ENCODE data around the gene SPDYA.

DNA sequence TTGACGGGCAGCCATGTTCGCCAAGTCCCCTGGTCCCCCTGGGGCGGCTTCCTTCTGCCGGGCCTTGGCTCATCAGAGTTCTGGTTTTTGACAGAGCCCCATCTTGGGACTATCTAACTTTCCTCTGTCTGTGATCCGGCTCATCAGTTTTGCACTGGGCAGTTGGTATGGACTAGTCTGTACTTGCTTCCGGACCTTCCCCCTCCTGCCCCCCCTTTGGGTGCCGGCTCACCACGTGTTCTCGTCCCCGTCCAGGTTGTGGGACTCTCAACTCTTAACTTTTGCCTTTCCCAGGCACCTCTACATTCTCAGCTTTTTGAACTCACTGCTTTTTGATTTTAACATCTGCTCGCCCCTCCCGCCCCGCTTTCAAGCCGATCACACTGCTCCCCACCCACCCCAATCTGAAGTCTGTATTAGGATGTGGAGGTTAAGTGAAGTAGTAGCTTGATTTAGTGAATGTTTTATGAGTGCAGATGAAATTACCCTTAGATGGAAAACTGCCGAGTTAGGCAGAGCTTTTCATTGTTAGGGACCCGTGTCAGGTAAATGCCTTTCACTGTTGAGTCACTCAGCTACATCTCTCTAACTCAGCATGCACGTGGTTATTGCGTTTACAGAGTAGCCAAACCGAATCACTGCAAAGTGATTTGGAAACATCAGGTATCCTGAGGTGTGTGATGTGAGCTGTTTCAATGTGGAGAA, 84.7 kb downstream of the SPDYA start:
- no peak for TF ChIP-seq EZH2 (IDR thresholded peaks at IDR 0.05; ENCODE audit: borderline replicate concordance, low read length)
- TF ChIP-seq, protein P1, sequence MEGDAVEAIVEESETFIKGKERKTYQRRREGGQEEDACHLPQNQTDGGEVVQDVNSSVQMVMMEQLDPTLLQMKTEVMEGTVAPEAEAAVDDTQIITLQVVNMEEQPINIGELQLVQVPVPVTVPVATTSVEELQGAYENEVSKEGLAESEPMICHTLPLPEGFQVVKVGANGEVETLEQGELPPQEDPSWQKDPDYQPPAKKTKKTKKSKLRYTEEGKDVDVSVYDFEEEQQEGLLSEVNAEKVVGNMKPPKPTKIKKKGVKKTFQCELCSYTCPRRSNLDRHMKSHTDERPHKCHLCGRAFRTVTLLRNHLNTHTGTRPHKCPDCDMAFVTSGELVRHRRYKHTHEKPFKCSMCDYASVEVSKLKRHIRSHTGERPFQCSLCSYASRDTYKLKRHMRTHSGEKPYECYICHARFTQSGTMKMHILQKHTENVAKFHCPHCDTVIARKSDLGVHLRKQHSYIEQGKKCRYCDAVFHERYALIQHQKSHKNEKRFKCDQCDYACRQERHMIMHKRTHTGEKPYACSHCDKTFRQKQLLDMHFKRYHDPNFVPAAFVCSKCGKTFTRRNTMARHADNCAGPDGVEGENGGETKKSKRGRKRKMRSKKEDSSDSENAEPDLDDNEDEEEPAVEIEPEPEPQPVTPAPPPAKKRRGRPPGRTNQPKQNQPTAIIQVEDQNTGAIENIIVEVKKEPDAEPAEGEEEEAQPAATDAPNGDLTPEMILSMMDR (conservative IDR thresholded peaks at IDR 0.05 in 1 of 2, IDR thresholded peaks at IDR 0.05 in 1 of 2; ENCODE audit: extremely low read depth in 1 of 2, insufficient read depth in 1 of 2, low read depth in 1 of 2, low read length in 2 of 2): no peak

Data from mammary epithelial cell (primary cell).